Stimulated activated CD4-positive, alpha-beta T cell treated with anti-CD3 and anti-CD28 coated beads, Interleukin-4, amount 100 ng/mL, for 1 hour (primary cell): ENCODE results near the gene OSBPL1A.
A peak's percentile ranks its signal among the peaks of the same experiment; 100 is the strongest.

Experiments
- DNase-seq: peaks from one replicate; pipeline ENCODE4 v3.0.0-alpha.2; 2020

The OSBPL1A gene

GRCh38 chr18:24333084-24333483, 64.5 kb downstream of the OSBPL1A start:
- no peak for DNase-seq

- no peak for DNase-seq
Observed at GRCh38 chr18:24326211-24326610, 71.4 kb downstream of the OSBPL1A start.

- no peak for DNase-seq
Observed at GRCh38 chr18:24322584-24323136, 75.0 kb downstream of the OSBPL1A start.

GRCh38 chr18:24321071-24321470, 76.6 kb downstream of the OSBPL1A start:
- no peak for DNase-seq

GRCh38 chr18:24319757-24320156, 77.9 kb downstream of the OSBPL1A start:
- no peak for DNase-seq

- no peak for DNase-seq
Observed at GRCh38 chr18:24317370-24317769, 80.3 kb downstream of the OSBPL1A start.

GRCh38 chr18:24315170-24315569, 82.5 kb downstream of the OSBPL1A start:
- no peak for DNase-seq

GRCh38 chr18:24306201-24306600, 91.4 kb downstream of the OSBPL1A start:
- DNase-seq, result no peak

- no peak for DNase-seq
Observed at GRCh38 chr18:24300703-24301102, 96.9 kb downstream of the OSBPL1A start.

GRCh38 chr18:24296276-24296675, 101.3 kb downstream of the OSBPL1A start:
- no peak for DNase-seq

- DNase-seq, result no peak
Observed at GRCh38 chr18:24293254-24293653, 104.4 kb downstream of the OSBPL1A start.

GRCh38 chr18:24278591-24278990, 119.0 kb downstream of the OSBPL1A start:
- DNase-seq, result no peak

- DNase-seq, result no peak
Observed at GRCh38 chr18:24277516-24278195, 120.0 kb downstream of the OSBPL1A start.

- DNase-seq, result no peak
Observed at GRCh38 chr18:24276994-24277393, 120.6 kb downstream of the OSBPL1A start.

GRCh38 chr18:24274837-24275236, 122.8 kb downstream of the OSBPL1A start:
- DNase-seq, result no peak

GRCh38 chr18:24273596-24273995, 124.0 kb downstream of the OSBPL1A start:
- DNase-seq, result no peak

- DNase-seq, result no peak
Observed at GRCh38 chr18:24272229-24272525, 125.4 kb downstream of the OSBPL1A start.

- peak; percentile 5 for DNase-seq
Observed at GRCh38 chr18:24271381-24272228, 126.0 kb downstream of the OSBPL1A start.

GRCh38 chr18:24270937-24271380, 126.7 kb downstream of the OSBPL1A start:
- DNase-seq, result no peak

- no peak for DNase-seq
Observed at GRCh38 chr18:24270358-24270936, 127.2 kb downstream of the OSBPL1A start.

- no peak for DNase-seq
Observed at GRCh38 chr18:24268784-24269550, 128.7 kb downstream of the OSBPL1A start.

- no peak for DNase-seq
Observed at GRCh38 chr18:24267878-24268277, 129.7 kb downstream of the OSBPL1A start.

GRCh38 chr18:24266131-24266530, 131.5 kb downstream of the OSBPL1A start:
- DNase-seq, result no peak
